HG03521 (cell line): ENCODE data around the gene ITM2B.

ENCODE experiments used
- ATAC-seq: cut with Tn5 transposase; IDR thresholded peaks from one replicate; pipeline ENCODE4 v1.9.1; 2021; ENCODE audit warnings: mild to moderate bottlenecking, moderate library complexity; ENCODE audit not compliant: unreplicated experiment

Gene ITM2B

DNA sequence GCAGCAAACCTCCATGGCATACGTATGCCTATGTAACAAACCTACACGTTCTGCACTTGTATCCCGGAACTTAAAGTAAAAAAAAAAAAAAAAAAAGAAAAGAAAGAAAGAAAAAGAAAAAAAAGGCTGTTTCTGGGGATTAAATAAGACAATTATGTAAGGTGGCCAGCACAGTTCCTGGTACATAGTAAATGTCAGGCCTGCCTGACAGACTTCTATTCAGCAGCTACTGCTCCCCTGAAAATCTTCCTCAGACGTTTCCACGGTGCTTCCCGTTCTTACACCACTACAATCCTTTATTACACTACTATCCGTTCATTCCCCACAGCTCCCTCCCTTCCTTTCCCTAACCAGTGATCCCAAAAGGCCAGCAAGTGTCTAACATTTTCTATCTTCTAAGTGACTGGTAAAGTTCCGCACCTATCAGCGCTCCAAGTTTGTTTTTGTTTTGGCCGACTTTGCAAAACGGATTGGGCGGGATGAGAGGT lies 69.9 kb downstream of the ITM2B start:
- no peak for ATAC-seq

DNA sequence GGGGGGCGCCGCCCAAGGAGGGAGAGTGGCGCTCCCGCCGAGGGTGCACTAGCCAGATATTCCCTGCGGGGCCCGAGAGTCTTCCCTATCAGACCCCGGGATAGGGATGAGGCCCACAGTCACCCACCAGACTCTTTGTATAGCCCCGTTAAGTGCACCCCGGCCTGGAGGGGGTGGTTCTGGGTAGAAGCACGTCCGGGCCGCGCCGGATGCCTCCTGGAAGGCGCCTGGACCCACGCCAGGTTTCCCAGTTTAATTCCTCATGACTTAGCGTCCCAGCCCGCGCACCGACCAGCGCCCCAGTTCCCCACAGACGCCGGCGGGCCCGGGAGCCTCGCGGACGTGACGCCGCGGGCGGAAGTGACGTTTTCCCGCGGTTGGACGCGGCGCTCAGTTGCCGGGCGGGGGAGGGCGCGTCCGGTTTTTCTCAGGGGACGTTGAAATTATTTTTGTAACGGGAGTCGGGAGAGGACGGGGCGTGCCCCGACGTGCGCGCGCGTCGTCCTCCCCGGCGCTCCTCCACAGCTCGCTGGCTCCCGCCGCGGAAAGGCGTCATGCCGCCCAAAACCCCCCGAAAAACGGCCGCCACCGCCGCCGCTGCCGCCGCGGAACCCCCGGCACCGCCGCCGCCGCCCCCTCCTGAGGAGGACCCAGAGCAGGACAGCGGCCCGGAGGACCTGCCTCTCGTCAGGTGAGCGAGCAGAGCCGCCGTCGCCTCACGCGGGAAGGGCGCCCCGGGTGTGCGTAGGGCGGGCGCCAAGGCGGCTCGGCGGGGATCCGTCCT lies 70.5 kb downstream of the ITM2B start, which contains the start of gene RB1:
Gene RB1, plus strand, starts transcription at position 393 of the 784 bp plus-strand sequence. Its CDS starts 162 bp downstream, at position 555.
- peak; percentile 75 for ATAC-seq

DNA sequence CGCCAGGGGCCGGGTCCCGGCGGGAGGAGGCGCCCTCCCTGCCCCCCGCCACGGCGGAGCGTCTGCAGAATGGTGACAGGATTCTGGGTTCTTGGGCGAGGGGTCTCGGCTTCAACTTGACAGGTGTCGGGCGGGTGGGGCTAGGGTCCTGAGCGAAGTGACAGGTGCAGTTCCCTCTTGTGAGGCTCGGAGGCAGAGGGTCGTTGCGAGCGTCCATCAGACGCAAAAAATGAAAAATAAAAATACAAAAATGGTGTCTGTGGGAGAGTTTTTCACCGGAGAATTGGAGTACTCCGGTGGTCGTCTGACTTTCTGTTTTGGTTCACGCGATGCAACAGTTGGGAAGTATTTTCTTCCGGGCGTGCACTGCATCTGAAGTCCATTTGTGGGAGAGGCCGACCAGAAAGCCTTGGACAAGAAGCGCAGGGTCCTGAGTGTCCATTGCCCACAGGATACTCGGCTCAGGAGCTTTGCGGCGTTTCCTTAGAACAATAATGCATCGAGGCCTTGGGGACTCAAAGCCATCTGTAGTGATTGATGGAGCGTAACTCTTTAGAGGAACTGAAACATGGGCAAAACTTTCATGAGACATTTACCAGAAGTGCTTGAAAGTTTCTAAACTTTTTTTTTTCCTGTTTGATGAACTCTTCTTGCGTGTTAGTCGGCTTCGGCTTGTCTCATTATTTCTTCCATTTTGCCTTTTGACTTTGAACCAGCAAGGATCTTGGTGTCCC lies 71.3 kb downstream of the ITM2B start:
- peak; percentile 55 for ATAC-seq

DNA sequence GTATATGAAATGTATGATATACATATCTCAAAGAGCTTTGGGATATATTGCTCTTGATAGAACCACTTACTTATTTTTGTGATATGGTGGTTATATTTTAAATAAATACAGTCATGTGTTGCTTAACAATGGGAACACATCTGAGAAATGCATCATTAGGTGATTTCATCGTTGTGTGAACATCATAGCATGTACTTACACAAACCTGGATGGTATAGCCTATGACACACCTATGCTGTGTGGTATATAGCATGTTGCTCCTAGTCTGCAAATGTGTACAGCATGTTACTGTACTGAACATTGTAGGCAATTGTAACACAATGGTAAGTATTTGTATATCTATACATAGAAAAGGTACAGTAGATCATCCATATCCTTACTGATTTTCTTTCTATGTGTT lies 78.2 kb downstream of the ITM2B start:
- no peak for ATAC-seq

DNA sequence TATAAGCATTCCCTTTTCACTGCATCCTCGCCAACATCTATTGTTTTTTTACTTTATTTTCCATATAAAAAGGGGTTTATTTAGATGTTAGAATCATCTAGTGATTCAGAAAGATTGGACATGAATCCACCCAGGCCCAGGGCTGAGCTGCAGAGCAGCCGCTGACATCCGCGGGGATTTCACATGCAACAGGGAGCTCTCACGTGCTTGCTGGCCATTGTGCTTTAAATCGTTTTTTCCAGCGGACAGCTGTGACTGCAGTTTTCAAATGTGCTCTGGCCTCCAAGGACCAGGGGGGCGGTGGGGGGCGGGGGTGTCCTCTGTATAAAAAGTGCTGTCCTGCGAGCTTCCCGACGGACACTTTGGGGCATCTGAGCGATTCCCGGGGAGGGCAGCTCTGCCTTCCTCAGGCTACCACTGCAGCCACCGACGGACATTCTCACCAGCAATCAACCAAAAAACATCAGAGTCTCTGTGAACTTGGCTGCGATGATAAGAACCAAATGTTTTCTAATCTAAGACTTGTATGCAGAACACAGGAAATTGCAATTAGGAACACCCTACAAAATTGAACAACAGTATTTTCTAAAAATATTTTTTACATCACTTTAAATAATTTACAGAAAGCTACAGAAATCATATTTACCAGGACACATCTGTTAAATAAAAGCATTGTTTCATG lies 83.1 kb downstream of the ITM2B start:
- ATAC-seq, result no peak

DNA sequence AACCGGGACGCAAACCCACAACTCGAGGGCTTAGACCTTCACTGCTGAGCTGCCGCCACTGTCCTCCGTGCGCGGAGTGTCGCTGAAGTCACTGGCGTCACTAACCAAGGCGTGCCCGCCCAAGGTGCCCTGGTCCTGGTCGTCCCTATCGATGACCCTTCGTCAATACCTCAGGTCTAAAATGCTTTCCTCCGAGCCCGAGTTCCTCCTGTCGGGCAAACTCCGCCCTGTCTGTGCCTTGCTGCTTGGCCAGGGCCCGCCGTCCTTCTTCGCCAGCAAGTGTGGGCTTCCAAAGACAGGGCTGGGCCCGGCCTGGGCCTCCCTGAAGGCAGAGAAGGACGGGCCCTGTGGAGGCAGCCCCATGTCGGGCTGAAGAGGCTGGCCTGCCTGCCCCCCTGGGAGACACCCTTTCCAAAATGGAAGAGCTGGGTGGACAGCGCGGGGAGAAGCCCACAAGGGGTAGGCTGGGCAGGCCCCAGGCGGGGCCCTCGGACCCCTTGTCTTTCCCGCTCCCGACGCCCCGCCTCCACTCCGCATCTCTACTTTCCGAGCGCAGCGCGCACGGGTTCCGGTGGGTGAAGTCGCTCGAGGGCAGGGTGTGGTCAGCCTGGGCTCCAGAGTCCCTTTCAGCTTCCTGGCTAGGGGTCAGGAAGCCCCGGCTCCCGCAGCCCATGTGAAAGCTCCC lies 84.0 kb downstream of the ITM2B start:
- ATAC-seq, result no peak

DNA sequence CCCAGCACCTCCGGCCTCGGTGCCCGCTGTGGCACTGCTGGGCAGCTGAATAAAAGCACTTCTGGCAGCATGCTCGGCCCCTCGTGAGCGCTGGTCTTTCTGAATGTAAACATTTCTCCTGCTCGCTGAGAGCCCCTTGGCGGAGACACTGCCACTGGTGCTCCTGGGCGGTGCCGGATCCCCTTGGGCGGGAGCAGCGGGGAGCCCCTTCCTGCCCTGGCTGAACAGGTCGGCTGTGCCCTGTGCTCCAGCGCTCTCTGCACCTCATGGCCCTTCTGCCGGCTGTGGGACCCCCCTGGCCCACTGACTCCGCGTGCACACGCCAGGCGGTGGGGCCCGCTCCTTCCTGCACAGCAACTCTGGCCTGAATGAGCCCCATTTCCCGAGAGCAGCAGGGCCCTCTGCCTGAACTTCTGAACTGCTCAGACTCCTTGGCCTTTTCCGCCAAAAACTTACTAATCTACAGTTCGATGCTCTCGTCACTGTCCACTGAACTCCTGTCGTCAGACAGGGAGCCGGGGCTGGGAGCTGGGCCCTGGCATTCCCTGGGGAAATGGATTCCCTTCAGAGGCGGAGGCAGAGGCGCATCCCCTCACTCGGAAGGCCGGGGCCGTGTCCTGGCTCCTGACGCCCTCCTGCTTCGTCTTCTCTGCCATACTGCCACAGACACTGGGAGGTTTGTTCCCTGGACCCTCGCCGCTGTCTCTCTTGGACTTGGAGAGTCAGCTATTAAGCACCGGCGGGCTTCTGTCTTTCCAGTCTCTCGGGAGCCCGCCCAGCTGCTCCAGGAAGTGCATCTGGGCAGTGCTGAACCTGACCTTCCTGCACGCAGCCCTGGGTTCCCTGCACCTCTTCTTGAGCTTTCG lies 84.7 kb downstream of the ITM2B start:
- no peak for ATAC-seq

DNA sequence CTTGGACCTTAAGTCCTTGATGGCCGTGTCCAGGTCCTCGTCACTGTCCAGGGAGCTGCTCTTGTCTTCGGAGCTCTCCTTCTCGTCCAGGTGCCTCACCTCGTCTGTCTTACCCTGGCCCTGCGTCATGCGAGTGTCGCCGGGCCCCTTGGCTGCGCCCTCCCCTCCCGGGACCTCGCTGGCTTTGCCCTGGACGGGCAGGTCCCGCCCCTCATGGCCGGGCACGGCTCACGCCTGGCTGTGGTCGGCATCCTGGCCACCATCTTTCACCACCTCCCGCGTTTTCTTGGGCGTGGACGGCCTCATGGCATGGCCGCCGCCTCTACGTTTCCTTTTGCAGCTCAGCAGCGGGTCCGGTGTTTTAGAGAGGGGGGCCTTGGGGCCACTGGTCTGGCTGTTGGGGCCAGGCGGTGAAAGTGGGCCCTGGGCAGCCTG lies 85.4 kb downstream of the ITM2B start:
- no peak for ATAC-seq

DNA sequence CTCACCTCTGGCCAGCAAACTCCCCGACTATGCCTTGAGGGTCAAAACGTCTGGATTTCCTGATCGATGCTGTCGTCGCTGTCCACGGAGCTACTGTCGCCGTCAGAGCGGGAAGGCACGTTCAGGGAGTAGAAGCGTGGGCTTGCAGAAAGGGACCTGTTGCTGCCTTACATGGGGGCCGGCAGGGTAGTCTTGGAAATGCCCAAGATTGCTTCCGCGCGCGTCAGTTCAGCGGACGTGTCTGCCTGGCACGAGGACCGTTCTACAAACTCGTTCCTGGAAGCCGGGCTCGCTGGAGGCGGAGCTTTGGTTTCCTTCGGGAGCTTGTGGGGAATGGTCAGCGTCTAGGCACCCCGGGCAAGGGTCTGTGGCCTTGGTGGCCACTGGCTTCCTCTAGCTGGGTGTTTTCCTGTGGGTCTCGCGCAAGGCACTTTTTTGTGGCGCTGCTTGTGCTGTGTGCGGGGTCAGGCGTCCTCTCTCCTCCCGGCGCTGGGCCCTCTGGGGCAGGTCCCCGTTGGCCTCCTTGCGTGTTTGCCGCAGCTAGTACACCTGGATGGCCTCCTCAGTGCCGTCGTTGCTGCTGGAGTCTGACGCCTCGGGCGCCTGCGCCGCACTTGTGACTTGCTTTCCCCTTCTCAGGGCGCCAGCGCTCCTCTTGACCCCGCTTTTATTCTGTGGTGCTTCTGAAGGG lies 86.0 kb downstream of the ITM2B start:
- ATAC-seq, result no peak
